Measurements from ENCODE around the gene MALRD1. TPM values are rescaled to one million over a fixed set of nuclear protein-coding genes. Genes with fewer than 3 reads are reported as not detected.

The MALRD1 gene
- total RNA-seq, 1 donor from 2014 or later: 0.28 TPM

GRCh38 chr10:19017116-19017890 is 31.3 kb upstream of the MALRD1 start:
- TF ChIP-seq CTCF (IDR thresholded peaks at IDR 0.05; ENCODE audit: unreplicated experiment): no peak
- no peak for DNase-seq (ENCODE audit: low spot score)
- Mint-ChIP-seq H3K27me3 (ENCODE audit: unreplicated experiment) (no peaks in the 10 kb centered on the region), H3K4me3 (ENCODE audit: unreplicated experiment) (no peak overlapping the region), H3K4me1 (ENCODE audit: unreplicated experiment) (no peaks in the 10 kb centered on the region), H3K36me3 (ENCODE audit: low read depth, unreplicated experiment) (no peaks in the 10 kb centered on the region), H3K9me3 (ENCODE audit: unreplicated experiment) (no peaks in the 10 kb centered on the region), H3K27ac (ENCODE audit: unreplicated experiment) (no peak overlapping the region)

- TF ChIP-seq CTCF (IDR thresholded peaks at IDR 0.05; ENCODE audit: unreplicated experiment): no peak
- Mint-ChIP-seq H3K9me3 (ENCODE audit: unreplicated experiment) (no peaks in the 10 kb centered on the region), H3K4me1 (ENCODE audit: unreplicated experiment) (no peaks in the 10 kb centered on the region), H3K27ac (ENCODE audit: unreplicated experiment) (no peak overlapping the region), H3K36me3 (ENCODE audit: low read depth, unreplicated experiment) (no peaks in the 10 kb centered on the region), H3K27me3 (ENCODE audit: unreplicated experiment) (no peaks in the 10 kb centered on the region), H3K4me3 (ENCODE audit: unreplicated experiment) (no peak overlapping the region)
- DNase-seq (ENCODE audit: low spot score): no peak
Measured at GRCh38 chr10:19021162-19021561, 27.4 kb upstream of the MALRD1 start.

- no peaks in the 10 kb centered on the region for H3K9me3 Mint-ChIP-seq (ENCODE audit: unreplicated experiment)
- H3K27me3 Mint-ChIP-seq (ENCODE audit: unreplicated experiment): no peaks in the 10 kb centered on the region
- no peaks in the 10 kb centered on the region for H3K36me3 Mint-ChIP-seq (ENCODE audit: low read depth, unreplicated experiment)
- no peak for DNase-seq (ENCODE audit: low spot score)
- H3K4me3 Mint-ChIP-seq (ENCODE audit: unreplicated experiment): no peak overlapping the region
- no peaks in the 10 kb centered on the region for H3K4me1 Mint-ChIP-seq (ENCODE audit: unreplicated experiment)
- TF ChIP-seq CTCF (IDR thresholded peaks at IDR 0.05; ENCODE audit: unreplicated experiment): no peak
- no peak overlapping the region for H3K27ac Mint-ChIP-seq (ENCODE audit: unreplicated experiment)
Measured at GRCh38 chr10:19024611-19025010, 24.0 kb upstream of the MALRD1 start.

GRCh38 chr10:19031763-19032162 is 16.8 kb upstream of the MALRD1 start:
- no peaks in the 10 kb centered on the region for H3K36me3 Mint-ChIP-seq (ENCODE audit: low read depth, unreplicated experiment)
- no peaks in the 10 kb centered on the region for H3K9me3 Mint-ChIP-seq (ENCODE audit: unreplicated experiment)
- no peaks in the 10 kb centered on the region for H3K27me3 Mint-ChIP-seq (ENCODE audit: unreplicated experiment)
- DNase-seq (ENCODE audit: low spot score): no peak
- no peaks in the 10 kb centered on the region for H3K4me1 Mint-ChIP-seq (ENCODE audit: unreplicated experiment)
- no peak overlapping the region for H3K27ac Mint-ChIP-seq (ENCODE audit: unreplicated experiment)
- H3K4me3 Mint-ChIP-seq (ENCODE audit: unreplicated experiment): no peak overlapping the region
- TF ChIP-seq CTCF (IDR thresholded peaks at IDR 0.05; ENCODE audit: unreplicated experiment): no peak

GRCh38 chr10:19033741-19034140 is 14.9 kb upstream of the MALRD1 start:
- Mint-ChIP-seq H3K27ac (ENCODE audit: unreplicated experiment) (no peak overlapping the region), H3K4me3 (ENCODE audit: unreplicated experiment) (no peak overlapping the region), H3K4me1 (ENCODE audit: unreplicated experiment) (no peaks in the 10 kb centered on the region), H3K27me3 (ENCODE audit: unreplicated experiment) (no peaks in the 10 kb centered on the region), H3K9me3 (ENCODE audit: unreplicated experiment) (no peaks in the 10 kb centered on the region), H3K36me3 (ENCODE audit: low read depth, unreplicated experiment) (no peaks in the 10 kb centered on the region)
- TF ChIP-seq CTCF (IDR thresholded peaks at IDR 0.05; ENCODE audit: unreplicated experiment): no peak
- DNase-seq (ENCODE audit: low spot score): no peak
